Erythroblast (primary cell): Measurements from ENCODE around the gene MYO1E.
"Not testable (repeated sequence)": the region's sequence is repeated elsewhere in the genome, so short reads cannot be mapped to it uniquely, and the experiment has no call there.

Source experiments
- DNase-seq, 2 experiments: peaks; one replicate each; lab custom pipeline; 2025; lab: John Stamatoyannopoulos, UW
- GATA1 ChIP-seq: IDR thresholded peaks from 2 replicates; pipeline ENCODE4 v1.6.1; 2011; ENCODE audit warnings: low read depth, mild to moderate bottlenecking, control low read depth, low read length, moderate library complexity
- POLR2A ChIP-seq: IDR thresholded peaks from 2 replicates; pipeline ENCODE4 v1.6.1; 2011; ENCODE audit warnings: mild to moderate bottlenecking, low read length

The MYO1E gene

GRCh38 chr15:59372352-59373211 lies at the start of gene MYO1E:
Gene MYO1E (minus strand): TSS chr15:59372871. CDS start chr15:59372500, 371 bp downstream.
- no peak for DNase-seq
- TF ChIP-seq GATA1 (no peak), POLR2A (no peak)

- DNase-seq, result no peak
- TF ChIP-seq GATA1 (no peak), POLR2A (no peak)
These were observed 48.4 kb upstream of the MYO1E start for GRCh38 chr15:59420986-59421618.

GRCh38 chr15:59420108-59420507 lies 47.4 kb upstream of the MYO1E start:
- DNase-seq, result no peak
- TF ChIP-seq GATA1 (no peak), POLR2A (no peak)

GRCh38 chr15:59419170-59419569 lies 46.5 kb upstream of the MYO1E start:
- no peak for DNase-seq
- TF ChIP-seq POLR2A (no peak), GATA1 (no peak)

- DNase-seq, result no peak
- no peak for TF ChIP-seq POLR2A
- no peak for TF ChIP-seq GATA1
These were observed 44.1 kb upstream of the MYO1E start for GRCh38 chr15:59416816-59417215.

- no peak for TF ChIP-seq POLR2A
- TF ChIP-seq GATA1, result no peak
- DNase-seq, result no peak
These were observed 40.9 kb upstream of the MYO1E start for GRCh38 chr15:59413577-59413976.

GRCh38 chr15:59410391-59410896 lies 37.8 kb upstream of the MYO1E start:
- no peak for TF ChIP-seq GATA1
- no peak for TF ChIP-seq POLR2A
- DNase-seq, result no peak

GRCh38 chr15:59407946-59408345 lies 35.3 kb upstream of the MYO1E start:
- TF ChIP-seq GATA1 (no peak), POLR2A (no peak)
- no peak for DNase-seq

- TF ChIP-seq POLR2A, result no peak
- no peak for TF ChIP-seq GATA1
- DNase-seq, result no peak
These were observed 33.8 kb upstream of the MYO1E start for GRCh38 chr15:59406446-59406845.

- DNase-seq, result no peak
- no peak for TF ChIP-seq GATA1
- TF ChIP-seq POLR2A, result no peak
These were observed 32.4 kb upstream of the MYO1E start for GRCh38 chr15:59405079-59405478.

- TF ChIP-seq POLR2A, result no peak
- no peak for DNase-seq
These were observed 29.3 kb upstream of the MYO1E start for GRCh38 chr15:59401824-59402569.

- DNase-seq, result not testable (repeated sequence)
These were observed 28.6 kb upstream of the MYO1E start for GRCh38 chr15:59401051-59401823.

GRCh38 chr15:59400103-59400813 lies 27.6 kb upstream of the MYO1E start:
- DNase-seq, result no peak
- TF ChIP-seq POLR2A, result no peak
- no peak for TF ChIP-seq GATA1
